ENCODE measurements around the gene GPHN. TPM values are rescaled to one million over a fixed set of nuclear protein-coding genes. Genes with fewer than 3 reads are reported as not detected.
"Not testable (repeated sequence)": the region's sequence is repeated elsewhere in the genome, so short reads cannot be mapped to it uniquely, and the experiment has no call there.

The GPHN gene
- total RNA-seq, 1 donor: 8.3 TPM

DNA sequence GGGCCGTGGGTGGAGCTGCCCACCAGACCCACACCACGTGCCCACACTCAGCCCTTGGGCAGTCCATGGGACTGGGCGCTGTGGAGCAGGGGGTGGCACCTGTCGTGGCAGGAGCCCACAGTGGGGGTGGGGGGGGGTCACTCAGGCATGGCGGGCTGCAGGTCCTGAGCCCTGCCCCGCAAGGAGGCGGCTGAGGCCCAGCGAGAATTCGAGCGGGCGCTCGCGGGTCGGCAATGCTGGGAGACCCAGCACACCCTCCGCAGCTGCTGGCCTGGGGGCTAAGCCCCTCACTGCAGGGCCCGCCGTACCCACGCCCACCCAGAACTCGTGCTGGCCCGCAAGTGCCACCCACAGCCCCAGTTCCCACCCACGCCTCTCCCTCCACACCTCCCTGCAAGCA lies 548.7 kb downstream of the GPHN start:
- DNase-seq (ENCODE audit: insufficient read length, low spot score, missing footprints): no peak
- Histone ChIP-seq H3K27ac (ENCODE audit: low read depth, low read length) (no peak overlapping the region), H3K27me3 (ENCODE audit: insufficient read depth, low read length) (no peaks in the 10 kb centered on the region), H3K36me3 (ENCODE audit: insufficient read depth, low read length) (no peaks in the 10 kb centered on the region), H4K20me1 (ENCODE audit: insufficient read depth, low read length) (no peaks in the 10 kb centered on the region), H2AFZ (ENCODE audit: low read length) (no peak overlapping the region), H3K4me1 (ENCODE audit: insufficient read depth, low read length) (no peaks in the 10 kb centered on the region), H3K4me3 (ENCODE audit: insufficient read depth, low read length) (no peak overlapping the region), H3K79me2 (ENCODE audit: insufficient read depth, low read length) (no peaks in the 10 kb centered on the region), H3K4me2 (ENCODE audit: insufficient read depth, low read length) (no peak overlapping the region), H3K9me3 (ENCODE audit: low read depth, low read length) (no peaks in the 10 kb centered on the region)
- TF ChIP-seq, protein P1, sequence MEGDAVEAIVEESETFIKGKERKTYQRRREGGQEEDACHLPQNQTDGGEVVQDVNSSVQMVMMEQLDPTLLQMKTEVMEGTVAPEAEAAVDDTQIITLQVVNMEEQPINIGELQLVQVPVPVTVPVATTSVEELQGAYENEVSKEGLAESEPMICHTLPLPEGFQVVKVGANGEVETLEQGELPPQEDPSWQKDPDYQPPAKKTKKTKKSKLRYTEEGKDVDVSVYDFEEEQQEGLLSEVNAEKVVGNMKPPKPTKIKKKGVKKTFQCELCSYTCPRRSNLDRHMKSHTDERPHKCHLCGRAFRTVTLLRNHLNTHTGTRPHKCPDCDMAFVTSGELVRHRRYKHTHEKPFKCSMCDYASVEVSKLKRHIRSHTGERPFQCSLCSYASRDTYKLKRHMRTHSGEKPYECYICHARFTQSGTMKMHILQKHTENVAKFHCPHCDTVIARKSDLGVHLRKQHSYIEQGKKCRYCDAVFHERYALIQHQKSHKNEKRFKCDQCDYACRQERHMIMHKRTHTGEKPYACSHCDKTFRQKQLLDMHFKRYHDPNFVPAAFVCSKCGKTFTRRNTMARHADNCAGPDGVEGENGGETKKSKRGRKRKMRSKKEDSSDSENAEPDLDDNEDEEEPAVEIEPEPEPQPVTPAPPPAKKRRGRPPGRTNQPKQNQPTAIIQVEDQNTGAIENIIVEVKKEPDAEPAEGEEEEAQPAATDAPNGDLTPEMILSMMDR (IDR thresholded peaks at IDR 0.05; ENCODE audit: extremely low read depth, low read depth, low read length): no peak

DNA sequence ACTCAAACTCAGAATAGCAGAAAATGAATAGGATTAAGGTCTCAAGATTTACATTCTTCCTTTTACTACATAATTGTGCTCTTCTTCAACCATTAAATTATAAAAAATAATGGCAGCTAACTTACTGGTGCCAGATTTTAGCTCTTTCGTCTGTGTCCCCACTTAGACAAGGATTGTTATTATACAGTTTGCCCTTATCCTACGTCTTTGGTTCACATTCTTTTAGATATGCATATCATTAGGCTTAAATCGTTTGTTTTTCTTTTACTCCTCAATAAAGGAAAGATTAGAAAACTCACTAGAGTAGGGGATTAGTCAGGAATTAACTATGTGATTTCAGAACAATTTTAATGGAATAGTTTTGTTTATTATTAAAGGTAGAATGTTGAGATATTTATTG lies 551.6 kb downstream of the GPHN start:
- Histone ChIP-seq H2AFZ (ENCODE audit: low read length) (no peak overlapping the region), H3K4me3 (ENCODE audit: insufficient read depth, low read length) (no peak overlapping the region), H3K27ac (ENCODE audit: low read depth, low read length) (no peak overlapping the region), H4K20me1 (ENCODE audit: insufficient read depth, low read length) (no peaks in the 10 kb centered on the region), H3K27me3 (ENCODE audit: insufficient read depth, low read length) (no peaks in the 10 kb centered on the region), H3K4me1 (ENCODE audit: insufficient read depth, low read length) (no peaks in the 10 kb centered on the region), H3K9me3 (ENCODE audit: low read depth, low read length) (no peaks in the 10 kb centered on the region), H3K79me2 (ENCODE audit: insufficient read depth, low read length) (no peaks in the 10 kb centered on the region), H3K36me3 (ENCODE audit: insufficient read depth, low read length) (no peaks in the 10 kb centered on the region), H3K4me2 (ENCODE audit: insufficient read depth, low read length) (no peak overlapping the region)
- peak; percentile 18 for DNase-seq (ENCODE audit: insufficient read length, low spot score, missing footprints)
- TF ChIP-seq, protein P1 (IDR thresholded peaks at IDR 0.05; ENCODE audit: extremely low read depth, low read depth, low read length): no peak

DNA sequence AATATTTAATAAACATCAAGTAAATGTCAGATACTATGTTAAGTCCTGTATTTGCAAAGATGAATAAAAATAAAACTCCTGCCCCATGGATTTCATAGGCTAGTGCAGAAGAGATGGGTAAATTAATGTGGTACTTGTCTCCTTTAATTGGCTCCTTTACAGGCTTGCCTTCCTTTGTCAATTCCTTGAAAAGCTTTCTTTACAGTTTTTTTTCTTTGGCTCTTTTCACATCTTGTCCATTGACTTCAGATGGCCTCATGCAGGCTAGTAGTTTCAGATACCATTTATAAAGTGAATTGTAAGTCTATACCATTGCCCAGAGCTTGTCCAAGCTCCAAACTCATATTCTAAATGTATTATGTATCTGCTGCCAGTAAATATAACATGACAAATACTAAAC lies 552.6 kb downstream of the GPHN start:
- Histone ChIP-seq H3K4me1 (ENCODE audit: insufficient read depth, low read length) (no peaks in the 10 kb centered on the region), H3K79me2 (ENCODE audit: insufficient read depth, low read length) (no peaks in the 10 kb centered on the region), H3K36me3 (ENCODE audit: insufficient read depth, low read length) (no peaks in the 10 kb centered on the region), H3K4me3 (ENCODE audit: insufficient read depth, low read length) (no peak overlapping the region), H3K9me3 (ENCODE audit: low read depth, low read length) (no peaks in the 10 kb centered on the region), H4K20me1 (ENCODE audit: insufficient read depth, low read length) (no peaks in the 10 kb centered on the region), H3K4me2 (ENCODE audit: insufficient read depth, low read length) (no peak overlapping the region), H3K27me3 (ENCODE audit: insufficient read depth, low read length) (no peaks in the 10 kb centered on the region), H3K27ac (ENCODE audit: low read depth, low read length) (no peak overlapping the region), H2AFZ (ENCODE audit: low read length) (no peak overlapping the region)
- TF ChIP-seq, protein P1 (IDR thresholded peaks at IDR 0.05; ENCODE audit: extremely low read depth, low read depth, low read length): no peak
- DNase-seq (ENCODE audit: insufficient read length, low spot score, missing footprints): no peak

DNA sequence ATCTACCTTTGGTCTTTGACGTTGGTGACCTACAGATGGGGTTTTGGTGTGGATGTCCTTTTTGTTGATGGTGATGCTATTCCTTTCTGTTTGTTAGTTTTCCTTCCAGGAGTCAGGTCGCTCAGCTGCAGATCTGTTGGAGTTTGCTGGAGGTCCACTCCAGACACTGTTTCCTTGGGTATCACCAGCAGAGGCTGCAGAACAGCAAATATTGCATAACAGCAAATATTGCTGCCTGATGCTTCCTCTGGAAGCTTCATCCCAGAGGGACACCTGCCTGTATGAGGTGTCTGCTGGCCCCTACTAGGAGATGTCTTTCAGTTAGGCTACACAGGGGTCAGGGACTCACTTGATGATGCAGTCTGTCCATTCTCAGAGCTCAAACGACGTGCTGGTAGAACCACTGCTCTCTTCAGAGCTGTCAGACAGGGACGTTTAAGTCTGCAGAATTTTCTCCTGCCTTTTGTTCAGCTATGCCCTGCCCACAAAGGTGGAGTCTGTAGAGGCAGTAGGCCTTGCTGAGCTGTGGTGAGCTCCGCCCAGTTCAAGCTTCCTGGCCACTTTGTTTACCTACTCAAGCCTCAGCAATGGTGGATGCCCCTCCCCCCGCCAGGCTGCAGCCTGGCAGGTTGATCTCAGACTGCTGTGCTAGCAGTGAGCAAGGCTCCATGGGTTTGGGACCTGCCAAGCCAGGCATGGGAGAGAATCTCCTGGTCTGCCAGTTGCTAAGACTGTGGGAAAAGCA lies 559.3 kb downstream of the GPHN start:
- not testable (repeated sequence) for H3K4me2 ChIP-seq (ENCODE audit: insufficient read depth, low read length); H3K9me3 ChIP-seq (ENCODE audit: low read depth, low read length); H4K20me1 ChIP-seq (ENCODE audit: insufficient read depth, low read length); DNase-seq (ENCODE audit: insufficient read length, low spot score, missing footprints); H2AFZ ChIP-seq (ENCODE audit: low read length); H3K79me2 ChIP-seq (ENCODE audit: insufficient read depth, low read length); H3K4me3 ChIP-seq (ENCODE audit: insufficient read depth, low read length); H3K4me1 ChIP-seq (ENCODE audit: insufficient read depth, low read length); H3K36me3 ChIP-seq (ENCODE audit: insufficient read depth, low read length); H3K27ac ChIP-seq (ENCODE audit: low read depth, low read length); H3K27me3 ChIP-seq (ENCODE audit: insufficient read depth, low read length)
